T-helper 22 cell (primary cell): ENCODE measurements around the gene TNFRSF11A.

Source experiments
- DNase-seq: peaks from one replicate; pipeline ENCODE4 v3.0.0-alpha.2; 2020; ENCODE audit warnings: low read depth

The TNFRSF11A gene

DNA sequence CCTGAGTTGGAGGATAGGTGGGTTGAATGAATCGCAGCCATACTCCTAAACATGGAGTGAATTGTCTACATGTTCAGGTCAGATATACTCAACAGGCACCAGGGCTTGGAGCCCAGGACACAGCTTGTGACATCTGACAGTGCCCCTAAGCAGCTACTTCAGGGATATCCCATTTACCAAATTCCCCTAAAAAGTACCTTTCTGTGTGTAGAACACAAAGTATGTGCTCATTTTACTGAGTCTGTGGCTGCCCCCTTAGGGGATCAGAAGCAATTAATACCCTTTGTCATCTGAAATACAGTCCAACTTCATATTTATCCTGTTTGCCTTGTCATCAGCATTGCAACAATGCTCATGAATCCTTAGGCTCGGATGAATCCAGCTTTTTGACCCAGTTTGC is 20.8 kb downstream of the TNFRSF11A start:
- DNase-seq: no peak

DNA sequence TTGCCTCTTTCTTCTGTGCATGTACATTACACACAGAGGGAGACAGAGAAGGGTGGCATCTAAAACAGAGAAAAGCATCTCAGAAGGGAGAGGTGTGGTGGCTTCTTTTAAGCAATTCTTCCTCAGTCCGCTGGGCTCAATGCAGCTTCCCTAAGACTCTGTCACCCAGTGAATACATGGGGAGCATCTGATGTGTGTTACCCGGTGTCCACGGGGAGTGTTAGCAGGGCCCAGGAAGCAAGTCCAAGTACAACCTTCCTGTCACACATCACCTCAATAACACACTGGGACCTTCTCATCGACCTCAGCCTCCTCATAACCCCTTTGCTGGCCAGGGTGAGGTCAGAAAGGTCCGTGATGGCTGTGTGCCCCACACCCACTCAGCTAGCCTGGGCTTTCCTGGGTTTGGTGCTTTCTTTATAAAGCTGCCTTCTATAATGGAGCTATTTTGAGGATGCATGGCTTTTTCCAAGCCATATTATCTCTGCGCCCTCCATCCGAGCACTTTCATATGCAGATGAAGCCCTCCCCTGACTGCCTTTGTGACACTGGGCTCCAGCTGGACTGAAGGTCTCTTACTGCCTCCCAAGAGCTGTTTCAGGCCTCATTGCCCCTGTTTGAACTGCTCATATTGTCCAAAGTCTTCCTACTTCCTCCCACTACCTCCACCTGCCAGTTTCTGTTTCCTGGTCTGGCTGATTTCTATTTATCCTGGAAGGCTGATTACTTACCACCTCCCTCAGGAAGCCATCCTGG is 21.4 kb downstream of the TNFRSF11A start:
- DNase-seq: no peak

DNA sequence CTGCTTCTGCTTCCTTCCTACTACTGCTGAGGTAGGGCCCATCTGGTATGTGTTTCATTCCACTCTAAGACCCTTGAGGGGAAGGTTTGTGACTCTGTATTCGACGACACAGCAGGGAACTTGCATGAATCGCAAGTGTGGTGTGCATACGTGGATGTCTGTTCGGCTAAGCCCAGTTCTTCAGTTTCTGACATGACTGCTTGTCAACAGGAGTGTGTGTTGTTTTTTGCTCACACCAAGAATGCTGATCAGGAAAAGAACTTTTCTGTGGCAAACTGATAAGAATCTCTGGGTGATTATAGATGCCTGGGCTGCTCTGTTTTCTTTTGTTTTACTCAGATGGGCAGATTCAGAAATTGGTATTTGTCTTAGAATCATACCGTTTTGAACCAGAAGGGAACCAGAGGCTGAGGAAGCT is 22.0 kb downstream of the TNFRSF11A start:
- DNase-seq: no peak

DNA sequence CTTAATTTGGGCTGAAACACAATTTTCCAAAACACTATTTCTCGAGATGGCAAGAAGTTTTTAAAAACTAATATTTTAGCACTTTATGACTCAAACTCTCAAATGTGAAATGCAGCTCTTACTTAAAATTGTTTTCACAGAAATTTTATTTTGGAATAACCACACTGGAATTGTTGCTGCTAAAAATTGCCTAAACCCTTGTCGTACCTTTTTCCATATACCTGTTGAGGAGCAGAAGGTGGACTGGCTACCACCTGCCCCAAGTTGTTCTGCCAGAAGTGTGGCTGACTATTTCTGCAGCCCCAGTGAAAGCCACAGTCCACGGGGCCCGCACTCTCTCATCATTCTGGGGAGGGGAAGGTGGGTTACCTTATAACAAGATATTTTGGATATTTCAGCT is 23.4 kb downstream of the TNFRSF11A start:
- DNase-seq: no peak

DNA sequence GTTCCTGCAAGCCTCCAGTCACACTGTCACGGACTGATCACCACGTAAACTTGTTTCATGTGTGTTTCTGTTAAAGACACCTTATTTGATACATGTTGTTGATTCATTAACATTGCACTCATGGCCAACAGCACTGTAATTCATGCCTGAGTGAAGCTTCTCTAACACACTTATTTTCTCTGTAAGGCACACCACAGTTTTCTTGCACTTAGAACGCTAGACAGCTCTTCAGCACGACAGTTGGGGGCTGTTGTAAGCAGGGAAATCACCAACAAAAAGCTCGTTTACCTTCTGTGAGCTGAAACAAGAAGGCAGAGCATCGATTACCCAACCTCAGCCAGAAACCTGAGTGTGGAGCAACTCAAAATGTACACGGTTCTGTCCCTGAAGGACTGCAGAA is 28.1 kb downstream of the TNFRSF11A start:
- no peak for DNase-seq

DNA sequence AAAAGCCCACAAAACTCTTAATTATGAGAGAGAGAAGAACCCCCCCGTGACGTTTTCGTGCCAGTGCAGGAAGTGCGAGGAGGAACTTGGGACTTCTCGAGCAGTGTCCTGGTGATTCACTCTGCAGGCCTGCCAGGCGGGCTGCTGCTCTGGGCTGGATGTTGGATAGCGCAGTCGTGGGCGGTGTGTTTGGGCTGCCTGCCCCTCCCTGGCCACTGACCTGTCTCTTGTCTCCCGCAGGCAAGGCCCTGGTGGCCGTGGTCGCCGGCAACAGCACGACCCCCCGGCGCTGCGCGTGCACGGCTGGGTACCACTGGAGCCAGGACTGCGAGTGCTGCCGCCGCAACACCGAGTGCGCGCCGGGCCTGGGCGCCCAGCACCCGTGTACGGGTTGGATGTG is 29.0 kb downstream of the TNFRSF11A start:
- no peak for DNase-seq

DNA sequence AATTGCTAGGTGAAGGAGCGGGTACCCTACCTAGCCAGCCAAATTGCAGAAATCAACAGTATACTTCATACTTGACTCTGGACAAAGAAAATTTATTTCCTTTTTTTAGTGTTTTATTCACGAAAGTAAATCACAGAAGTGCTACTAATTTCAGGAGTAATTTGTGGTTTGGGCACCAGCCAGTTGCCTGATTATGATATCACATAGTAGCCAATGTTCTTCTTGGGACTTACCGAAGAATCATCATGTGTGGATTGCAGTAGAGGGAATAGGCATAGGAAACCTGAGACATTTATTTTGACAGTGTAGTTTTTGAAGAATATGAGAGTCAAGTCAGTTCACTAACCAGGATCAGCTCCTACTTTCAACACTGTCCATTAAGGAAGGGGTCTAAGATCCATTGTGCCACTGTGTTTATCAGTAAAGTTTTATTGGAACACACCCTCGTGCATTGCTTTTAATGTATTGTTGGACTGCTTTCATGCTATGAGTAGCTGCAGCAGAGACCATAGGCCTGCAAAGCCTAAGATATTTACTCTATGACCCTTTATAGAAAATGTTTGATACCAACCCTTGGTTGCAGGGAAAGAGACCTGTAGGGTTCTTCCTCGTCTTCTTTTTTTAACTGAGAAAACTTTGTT is 32.1 kb downstream of the TNFRSF11A start:
- no peak for DNase-seq

DNA sequence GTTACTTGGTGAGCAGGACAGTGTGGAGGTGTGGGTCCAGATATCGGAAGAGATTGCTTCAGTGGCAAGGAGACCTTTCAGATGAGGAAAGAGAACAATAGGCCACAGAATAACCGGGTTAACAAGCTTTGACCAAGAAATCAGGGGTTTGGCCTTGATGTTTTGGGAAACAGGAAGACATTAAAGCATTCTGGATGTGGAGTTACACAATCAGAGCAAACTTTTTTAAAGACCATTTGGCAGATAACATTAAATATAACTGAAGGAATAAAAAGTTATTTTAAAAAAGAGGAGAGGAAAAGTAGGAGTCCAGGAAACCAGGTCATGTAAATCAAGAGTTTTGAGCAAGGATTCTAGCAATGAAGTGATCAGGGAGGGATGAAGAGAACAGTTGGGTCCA is 35.7 kb downstream of the TNFRSF11A start:
- DNase-seq: no peak

DNA sequence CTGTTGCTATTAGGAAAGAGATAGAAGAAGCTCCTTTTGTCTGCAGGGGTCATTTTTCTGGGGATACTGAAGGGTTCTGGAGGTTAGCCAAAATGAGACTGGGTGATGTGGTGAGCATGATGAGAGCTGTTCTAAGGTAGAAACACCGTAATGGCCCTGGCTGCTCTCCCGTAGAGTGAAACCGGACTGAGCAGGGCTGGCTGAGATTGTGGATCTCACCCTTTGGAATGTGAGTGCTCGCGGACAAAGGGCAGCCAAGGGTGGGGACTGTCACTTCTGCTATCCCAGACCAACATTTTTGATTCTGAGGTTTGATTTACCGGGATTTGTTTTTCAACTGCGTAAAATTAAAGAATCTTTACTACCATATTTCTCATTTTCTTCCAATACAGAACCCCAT is 36.2 kb downstream of the TNFRSF11A start:
- DNase-seq: no peak

DNA sequence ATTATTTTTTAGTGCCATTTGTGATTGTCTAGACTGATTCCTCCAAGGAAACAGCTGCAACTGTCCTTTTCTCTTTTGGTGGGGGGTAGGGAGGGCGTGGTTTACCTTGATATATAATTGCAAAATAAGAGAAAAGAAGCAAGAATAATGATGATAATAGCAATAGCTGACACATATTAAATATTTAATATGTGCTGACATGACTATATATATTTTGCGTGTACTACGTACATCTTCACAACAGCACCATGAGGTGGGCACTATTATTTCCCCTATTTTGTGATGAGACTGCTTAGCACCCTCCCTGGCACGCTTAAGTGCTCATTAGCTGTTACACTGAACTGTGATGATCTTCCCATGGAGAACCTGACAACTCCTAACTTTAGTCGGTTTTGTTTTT is 39.4 kb downstream of the TNFRSF11A start:
- DNase-seq: no peak

DNA sequence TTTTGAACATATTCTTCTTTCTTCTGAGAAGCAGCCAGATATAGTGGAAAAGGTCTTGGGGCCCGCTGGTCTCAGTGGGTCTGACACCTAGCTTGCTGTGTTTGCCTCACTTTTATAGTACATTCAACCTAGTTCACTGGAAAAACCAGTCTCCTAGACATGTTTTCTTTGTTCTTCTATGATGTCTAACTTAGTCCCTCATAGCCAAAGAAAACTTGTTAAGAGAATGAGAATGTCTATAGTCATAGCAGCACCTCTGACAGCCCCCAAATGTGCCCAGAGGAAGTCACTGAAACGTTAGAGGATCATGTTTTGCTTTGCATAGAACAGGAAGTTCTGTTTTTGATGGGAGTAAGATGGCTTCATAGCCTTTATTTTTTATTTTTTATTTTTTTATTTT is 40.3 kb downstream of the TNFRSF11A start:
- no peak for DNase-seq

DNA sequence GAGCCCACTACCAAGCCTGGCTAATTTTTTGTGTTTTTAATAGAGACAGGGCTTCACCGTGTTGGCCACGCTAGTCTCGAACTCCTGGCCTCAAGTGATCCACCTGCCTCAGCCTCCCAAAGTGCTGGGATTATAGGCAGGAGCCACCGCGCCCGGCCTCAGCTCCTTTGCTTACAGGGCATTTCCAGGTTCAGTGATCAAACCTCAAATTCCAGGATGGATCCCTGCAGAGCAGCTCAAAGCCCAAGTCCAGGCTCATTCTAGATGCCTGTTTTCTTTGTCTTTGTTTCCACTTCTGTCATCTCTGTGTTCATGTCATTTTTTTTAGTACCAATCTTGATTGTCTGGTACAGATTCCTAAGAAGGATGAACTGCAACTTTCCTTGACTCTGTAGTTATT is 41.9 kb downstream of the TNFRSF11A start:
- no peak for DNase-seq

DNA sequence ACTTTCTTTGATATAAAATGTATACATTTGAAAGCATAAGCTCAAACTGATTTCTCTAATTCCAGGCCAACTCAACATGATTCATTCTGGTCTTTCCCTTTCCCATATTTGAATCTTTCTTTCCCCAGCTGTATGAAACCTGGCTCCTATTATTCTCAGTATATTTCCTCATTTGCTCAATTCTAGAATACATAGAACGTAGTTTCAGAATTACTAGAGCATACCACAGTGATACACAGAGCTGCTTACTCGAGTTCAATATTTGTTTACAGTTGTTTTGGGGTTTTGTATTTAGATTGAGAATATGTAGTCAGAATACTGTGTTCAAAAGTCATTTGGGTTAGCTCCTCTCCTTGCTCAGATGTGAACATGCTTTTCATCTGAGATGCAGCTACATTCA is 43.0 kb downstream of the TNFRSF11A start:
- no peak for DNase-seq

DNA sequence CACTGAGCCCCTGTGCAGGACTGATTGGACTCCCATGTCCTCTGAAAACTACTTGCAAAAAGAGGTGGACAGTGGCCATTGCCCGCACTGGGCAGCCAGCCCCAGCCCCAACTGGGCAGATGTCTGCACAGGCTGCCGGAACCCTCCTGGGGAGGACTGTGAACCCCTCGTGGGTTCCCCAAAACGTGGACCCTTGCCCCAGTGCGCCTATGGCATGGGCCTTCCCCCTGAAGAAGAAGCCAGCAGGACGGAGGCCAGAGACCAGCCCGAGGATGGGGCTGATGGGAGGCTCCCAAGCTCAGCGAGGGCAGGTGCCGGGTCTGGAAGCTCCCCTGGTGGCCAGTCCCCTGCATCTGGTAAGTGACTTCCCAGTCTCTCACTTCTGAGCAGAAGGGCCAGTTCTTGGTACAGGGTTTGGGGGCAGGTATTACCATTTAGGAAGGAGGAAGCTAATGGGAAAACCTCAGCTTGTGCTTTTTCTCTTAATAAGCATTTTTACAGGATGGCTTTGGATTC is 44.1 kb downstream of the TNFRSF11A start:
- no peak for DNase-seq

DNA sequence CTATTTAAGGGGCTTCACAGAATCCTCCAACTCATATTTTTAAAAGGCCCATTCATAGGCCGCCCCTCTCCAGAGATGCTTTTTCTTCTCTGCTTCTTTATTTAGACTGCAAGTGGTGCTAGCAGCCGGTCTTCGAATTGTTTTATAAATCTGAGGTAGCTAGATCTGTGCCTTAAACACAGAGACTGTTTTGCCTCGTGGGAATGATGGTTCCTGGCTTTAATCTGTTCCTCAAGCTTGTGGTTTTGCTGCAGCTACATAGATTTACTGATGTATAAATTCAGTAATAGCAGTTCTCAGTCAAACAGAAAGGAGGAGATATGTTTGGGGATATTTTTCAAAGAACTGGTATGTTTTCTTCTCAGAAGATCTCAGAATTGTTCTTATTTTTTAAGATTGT is 45.3 kb downstream of the TNFRSF11A start:
- DNase-seq: no peak

DNA sequence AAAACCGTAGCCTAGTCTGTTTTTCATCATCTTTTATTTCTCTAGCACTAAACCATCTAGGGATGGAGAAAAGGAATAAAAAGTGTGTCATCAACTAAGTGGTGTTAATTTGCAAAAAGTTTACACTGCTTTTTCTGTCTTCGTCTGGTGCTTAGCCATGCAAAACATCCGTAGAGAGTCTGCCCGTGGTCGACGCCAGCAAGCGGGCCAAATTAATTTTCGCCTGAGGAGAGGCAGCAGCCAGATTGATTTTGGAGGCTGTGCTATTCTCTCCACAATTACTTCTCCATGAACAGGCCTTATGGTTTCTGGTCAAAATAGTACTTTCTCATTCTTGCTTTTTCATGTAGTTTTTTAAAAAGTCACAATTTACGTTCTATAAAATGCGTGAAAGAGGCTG is 46.3 kb downstream of the TNFRSF11A start:
- no peak for DNase-seq

DNA sequence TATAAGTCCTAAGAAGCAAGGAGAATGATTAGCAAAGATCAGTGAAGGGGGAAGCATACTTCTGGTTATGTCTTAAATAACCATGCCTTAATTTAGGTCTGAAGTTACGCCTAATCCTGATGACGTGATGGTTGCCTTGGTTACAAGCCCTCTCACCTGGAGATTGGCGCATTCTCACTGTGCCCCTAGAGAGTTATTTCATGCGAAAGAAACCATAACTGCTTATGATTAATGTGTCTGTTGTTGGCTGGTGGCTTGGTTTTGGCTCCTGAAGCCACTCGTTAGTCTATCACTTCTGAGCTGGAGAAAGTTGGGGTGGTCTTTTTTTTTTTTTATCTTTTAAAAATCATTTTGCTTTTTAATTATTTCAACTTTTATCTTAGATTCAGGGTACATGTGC is 47.0 kb downstream of the TNFRSF11A start:
- no peak for DNase-seq

DNA sequence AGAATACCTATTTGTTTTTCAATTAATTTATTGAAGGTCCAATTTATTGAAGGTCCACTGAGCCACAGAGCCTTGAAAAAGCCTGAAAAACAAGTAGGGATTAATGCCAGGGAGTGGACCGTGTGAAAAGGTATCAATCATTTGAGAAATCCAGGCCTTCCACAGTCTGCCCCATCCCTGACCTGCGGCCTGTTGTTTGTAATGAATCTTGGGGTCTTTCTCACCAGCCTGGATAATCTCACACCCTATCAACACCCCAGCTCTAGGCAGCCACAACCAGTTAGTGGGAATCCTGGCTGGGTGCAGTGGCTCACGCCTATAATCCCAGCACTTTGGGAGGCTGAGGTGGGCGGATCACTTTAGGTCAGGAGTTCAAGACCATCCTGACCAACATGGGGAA is 47.8 kb downstream of the TNFRSF11A start:
- no peak for DNase-seq

DNA sequence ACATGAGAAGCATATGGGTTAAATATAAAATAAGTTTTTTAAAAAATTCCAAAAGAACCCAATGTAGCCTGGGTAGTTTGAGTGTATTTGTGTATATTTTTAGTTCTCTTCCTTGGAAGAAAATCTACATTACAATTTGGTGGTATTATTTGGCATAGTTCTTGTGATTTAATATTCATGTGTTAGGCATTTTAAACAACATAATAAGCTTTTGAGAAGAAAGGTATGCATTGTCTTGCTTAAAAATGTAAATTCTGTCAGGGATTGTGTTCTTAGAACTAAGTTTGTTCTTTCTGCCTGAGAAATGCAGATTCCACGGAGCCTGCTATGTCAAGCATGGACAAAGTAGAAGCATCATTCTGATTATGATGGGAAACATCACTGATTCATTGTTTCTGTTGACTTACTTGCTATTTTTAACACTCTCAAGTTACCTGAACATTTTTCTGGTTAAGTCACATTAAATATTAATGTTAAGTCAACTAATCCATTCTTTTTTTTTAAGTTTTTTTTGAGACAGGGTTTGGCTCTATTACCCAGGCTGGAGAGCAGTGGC is 49.4 kb downstream of the TNFRSF11A start:
- DNase-seq: no peak

DNA sequence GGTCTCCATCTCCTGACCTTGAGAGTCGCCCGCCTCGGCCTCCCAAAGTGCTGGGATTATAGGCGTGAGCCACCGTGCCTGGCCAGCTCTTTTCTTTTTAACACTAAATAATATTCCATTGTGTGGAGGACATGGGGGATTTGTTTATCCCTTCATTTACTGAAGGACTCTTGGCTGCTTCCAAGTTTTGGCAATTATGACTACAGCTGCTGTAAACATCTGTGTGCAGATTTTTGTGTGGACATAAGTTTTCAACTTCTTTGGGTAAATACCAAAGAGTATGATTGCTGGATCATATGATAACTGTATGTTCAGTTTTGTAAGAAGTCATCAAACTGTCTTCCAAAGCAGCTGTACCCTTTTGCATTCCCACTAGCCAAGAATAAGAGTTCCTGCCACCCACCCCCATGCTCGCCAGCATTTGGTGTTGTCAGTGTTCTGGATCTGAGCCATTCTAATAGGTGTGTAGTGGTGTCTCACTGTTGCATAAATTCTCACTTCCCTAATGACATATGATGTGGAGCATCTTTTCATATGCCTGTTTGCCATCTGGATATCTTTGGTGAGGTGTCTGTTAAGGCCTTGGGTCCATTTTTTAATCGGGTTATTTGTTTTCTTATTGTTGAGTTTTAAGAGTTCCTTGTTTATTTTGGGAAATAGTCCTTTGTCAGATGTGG is 52.2 kb downstream of the TNFRSF11A start:
- no peak for DNase-seq

DNA sequence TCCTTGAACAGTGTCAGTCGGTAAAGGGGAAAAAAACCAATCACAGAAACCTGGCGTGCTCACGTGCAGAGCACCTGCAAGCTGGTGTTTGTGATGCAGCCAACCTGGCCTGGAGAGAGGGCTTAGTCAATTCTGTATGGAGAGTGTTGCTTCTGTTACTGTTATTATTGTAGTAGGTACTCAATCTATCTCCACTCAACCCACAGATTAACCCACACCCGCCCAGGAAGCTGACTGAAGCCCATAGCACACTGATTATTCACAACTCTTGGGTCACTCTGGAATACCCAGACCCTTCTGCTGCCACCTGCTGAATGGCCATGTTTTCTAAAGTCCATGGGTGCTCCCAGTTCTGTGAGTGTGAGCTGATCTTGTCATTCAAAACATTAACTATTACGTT is 53.9 kb downstream of the TNFRSF11A start:
- no peak for DNase-seq

DNA sequence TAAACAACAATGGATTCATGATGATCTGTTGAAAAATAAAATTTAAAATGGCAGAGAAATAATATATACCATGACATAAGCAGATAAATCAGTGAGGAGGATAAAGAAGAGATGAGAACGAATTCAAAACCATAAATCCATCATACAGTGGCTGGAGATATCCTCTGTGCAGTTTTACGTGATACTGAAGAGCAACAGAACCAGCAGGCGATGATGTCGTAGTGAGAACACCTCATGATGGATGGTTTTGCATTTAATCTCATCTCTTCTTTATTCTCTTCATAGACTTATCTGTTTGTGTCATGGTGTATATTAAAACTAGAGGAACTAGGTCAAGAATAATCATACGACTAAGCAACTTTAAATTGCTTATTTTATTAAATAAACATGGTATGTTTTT is 56.3 kb downstream of the TNFRSF11A start:
- DNase-seq: no peak

DNA sequence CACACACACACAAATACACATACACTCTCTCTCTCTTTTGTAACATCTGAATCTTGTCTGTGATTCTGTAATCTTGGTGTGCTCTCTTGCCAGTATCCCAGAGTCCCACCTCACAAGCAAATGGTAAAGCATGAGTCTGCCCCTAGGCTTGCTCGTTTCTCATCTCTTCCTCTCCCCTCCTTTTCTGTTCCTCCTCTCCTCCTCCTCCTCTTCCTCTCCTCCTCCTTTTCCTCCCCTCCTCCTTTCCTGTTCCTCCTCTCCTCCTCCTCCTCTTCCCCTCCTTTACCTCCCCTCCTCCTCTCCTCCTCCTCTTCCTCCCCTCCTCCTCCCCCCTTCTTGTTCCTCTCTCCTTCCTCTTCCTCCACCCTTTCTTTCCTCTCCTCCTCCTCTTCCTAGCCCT is 59.0 kb downstream of the TNFRSF11A start:
- DNase-seq: no peak
